K562 (cell line): Measurements from ENCODE around the gene UBXN11. TPM values are rescaled to one million over a fixed set of nuclear protein-coding genes. Genes with fewer than 3 reads are reported as not detected.

Experiments
- BRD9 ChIP-seq: fragments of 450-650 bp; IDR thresholded peaks from 2 replicates; pipeline ENCODE4 v1.6.1; 2018; ENCODE audit warnings: low read depth; ENCODE audit not compliant: partially characterized antibody
- CCNT2 ChIP-seq: IDR thresholded peaks from 2 replicates; pipeline ENCODE4 v1.6.1; 2011; ENCODE audit warnings: borderline replicate concordance, low read depth, mild to moderate bottlenecking, moderate library complexity, mixed read lengths, low read length; ENCODE audit not compliant: insufficient read length; ENCODE audit errors: extremely low read depth
- FOXJ3 ChIP-seq: sonication (generic); formaldehyde crosslinking; IDR thresholded peaks from 2 replicates; pipeline ENCODE4 v1.4.0; 2020; ENCODE audit warnings: mild to moderate bottlenecking, missing genetic modification reagents
- FUS ChIP-seq: fragments of 200-400 bp; formaldehyde crosslinking; optimal IDR thresholded peaks from 2 replicates; pipeline ENCODE3; 2017; ENCODE audit warnings: low read depth, low read length
- HNRNPL ChIP-seq: fragments of 200-400 bp; formaldehyde crosslinking; IDR thresholded peaks from 2 replicates; pipeline ENCODE4 v1.6.1; 2017; ENCODE audit warnings: low read depth, mild to moderate bottlenecking, low read length
- MCM5 ChIP-seq: fragments of 450-650 bp; IDR thresholded peaks from 2 replicates; pipeline ENCODE4 v1.6.1; 2016; ENCODE audit warnings: low read depth
- MTF1 ChIP-seq: fragments of 250-450 bp; sonication (Bioruptor Pico); IDR thresholded peaks from 2 replicates; pipeline ENCODE4 v1.9.0; 2021; ENCODE audit warnings: moderate library complexity, mild to moderate bottlenecking, inconsistent platforms, borderline replicate concordance
- PCBP2 ChIP-seq: fragments of 200-400 bp; formaldehyde crosslinking; IDR thresholded peaks from 2 replicates; pipeline ENCODE4 v1.6.1; 2018; ENCODE audit warnings: low read length, low read depth, mild to moderate bottlenecking, moderate library complexity; ENCODE audit not compliant: poor library complexity, severe bottlenecking
- POLR2A ChIP-seq: fragments of 450-650 bp; conservative IDR thresholded peaks from 2 replicates; pipeline ENCODE4 v1.6.1; 2016
- PTTG1 ChIP-seq: fragments of 450-650 bp; IDR thresholded peaks from 2 replicates; pipeline ENCODE4 v1.6.1; 2016; ENCODE audit warnings: low read depth, mild to moderate bottlenecking, missing genetic modification characterization, missing compliant biosample characterization
- SMAD1 ChIP-seq: fragments of 150-350 bp; IDR thresholded peaks from 2 replicates; pipeline ENCODE4 v1.6.1; 2014; ENCODE audit warnings: low read length, low read depth; ENCODE audit not compliant: partially characterized antibody
- SRSF3 ChIP-seq: fragments of 200-400 bp; formaldehyde crosslinking; IDR thresholded peaks from 2 replicates; pipeline ENCODE4 v1.6.1; 2016; ENCODE audit warnings: mild to moderate bottlenecking, low read length, moderate library complexity; ENCODE audit not compliant: insufficient read depth
- TRIM25 ChIP-seq: fragments of 450-650 bp; IDR thresholded peaks from 2 replicates; pipeline ENCODE4 v1.7.0; 2016; ENCODE audit warnings: borderline replicate concordance
- TSC22D4 ChIP-seq: fragments of 450-650 bp; IDR thresholded peaks from 2 replicates; pipeline ENCODE4 v1.6.1; 2016; ENCODE audit warnings: missing genetic modification characterization, missing biosample characterization, control low read depth
- ZC3H11A ChIP-seq: IDR thresholded peaks from 2 replicates; pipeline ENCODE4 v1.6.1; 2012; ENCODE audit warnings: low read depth, low read length, improper control_type of control experiment
- ZKSCAN1 ChIP-seq: fragments of 150-350 bp; IDR thresholded peaks from 2 replicates; pipeline ENCODE4 v1.6.1; 2016; ENCODE audit warnings: low read depth, low read length
- ZNF175 ChIP-seq: fragments of 200-800 bp; sonication (Bioruptor generic); IDR thresholded peaks from 2 replicates; pipeline ENCODE4 v1.6.1; 2016; ENCODE audit warnings: low read depth, mild to moderate bottlenecking, missing genetic modification characterization, missing compliant biosample characterization
- ZNF561 ChIP-seq: fragments of 450-650 bp; formaldehyde crosslinking; conservative IDR thresholded peaks from 2 replicates; pipeline ENCODE4 v1.4.0; 2020; ENCODE audit warnings: mild to moderate bottlenecking, moderate library complexity
- ZNF764 ChIP-seq: fragments of 250-450 bp; sonication (Bioruptor Pico); IDR thresholded peaks from 2 replicates; pipeline ENCODE4 v1.4.0; 2020; ENCODE audit warnings: low read depth, mild to moderate bottlenecking, moderate library complexity
- polyA plus RNA-seq, 8 experiments: library from polyadenylated mRNA; depleted of rRNA in 4 of 8; stranded (reverse) in 5 of 8; unstranded in 3 of 8; fragments of >200 nt; fragmentation: Nextera tagmentation in 2 of 8; fragmentation: Illumina TruSeq in 1 of 8; extraction: Ambion mirVana in 2 of 8; extraction: Trizol in 1 of 8; gene quantifications; 2 replicates each; pipeline versions ENCODE4 v1.2.1 to v1.2.3, GENCODE V29; 2011 to 2014; ENCODE audit warnings: inconsistent platforms in 1 of 8, missing spikeins in 1 of 8
- total RNA-seq, 7 experiments: library from RNA; depleted of rRNA in 6 of 7; stranded (reverse); fragments of >200 nt in 6 of 7; fragmentation: Illumina TruSeq in 2 of 7; extraction: Trizol in 2 of 7; gene quantifications; 2 replicates each; pipeline versions ENCODE4 v1.2.1 to v1.2.3, GENCODE V29; 2011 to 2021; ENCODE audit warnings: low replicate concordance in 1 of 7
- TF ChIP-seq, protein P1 (sequence below): fragments of 250-450 bp; sonication (Bioruptor Pico); IDR thresholded peaks from 2 replicates; pipeline ENCODE4 v1.5.0; 2020; ENCODE audit warnings: mild to moderate bottlenecking, borderline replicate concordance
- TF ChIP-seq, protein P2 (sequence below): fragments of 450-650 bp; formaldehyde crosslinking; IDR thresholded peaks from 2 replicates; pipeline ENCODE4 v1.4.0; 2022; ENCODE audit warnings: mild to moderate bottlenecking, moderate library complexity

The UBXN11 gene
- total and polyA plus RNA-seq, 9 of the 15 experiments (the other 6 are each of a cell fraction or from before 2014, with no cell fraction given) = 0.48 to 34.3 (median 11.3) TPM

DNA sequence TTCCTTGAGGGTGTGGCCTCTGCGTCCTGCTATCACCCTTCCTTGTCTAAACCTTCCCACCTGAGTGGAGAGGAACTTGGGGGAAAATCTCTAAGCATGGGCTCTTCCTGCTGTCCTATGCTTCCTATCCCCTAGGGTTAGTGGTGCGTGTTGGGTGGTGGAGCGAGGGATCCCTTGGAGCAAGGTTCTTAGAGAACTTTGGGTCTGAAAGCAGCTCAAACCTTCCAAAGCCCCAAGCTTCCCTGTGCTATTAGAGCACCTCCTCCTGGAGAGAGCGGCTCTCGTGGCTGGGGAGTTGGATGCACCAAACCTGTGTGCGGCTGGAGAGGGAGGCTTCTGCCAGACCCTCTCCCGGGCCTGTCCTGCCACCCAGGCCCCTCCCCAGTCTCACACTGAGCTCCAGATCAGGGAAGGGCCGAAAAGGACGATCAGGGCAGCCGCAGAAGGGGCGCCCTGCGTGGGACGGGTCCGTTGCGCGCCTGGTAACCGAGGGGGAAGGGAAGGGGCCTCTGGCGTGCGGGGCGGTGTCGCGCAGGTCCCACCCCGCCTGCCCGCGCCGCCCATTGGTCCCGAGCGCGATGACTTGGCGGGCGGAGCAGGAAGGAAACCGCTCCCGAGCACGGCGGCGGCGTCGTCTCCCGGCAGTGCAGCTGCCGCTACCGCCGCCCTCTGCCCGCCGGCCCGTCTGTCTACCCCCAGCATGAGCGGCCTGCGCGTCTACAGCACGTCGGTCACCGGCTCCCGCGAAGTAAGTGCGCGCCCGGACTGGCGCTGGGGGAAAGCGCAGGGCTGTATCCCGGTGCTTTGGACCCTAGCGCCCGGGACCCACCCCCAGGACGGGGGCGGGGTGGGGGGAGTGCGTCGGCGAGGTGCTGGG is 26.7 kb downstream of the UBXN11 start, which contains the start of gene SH3BGRL3 (continued):
- TF ChIP-seq SRSF3 = no peak
- TF ChIP-seq PCBP2 = no peak
- peak; percentile 97 for TF ChIP-seq FUS
- TF ChIP-seq, protein P1, sequence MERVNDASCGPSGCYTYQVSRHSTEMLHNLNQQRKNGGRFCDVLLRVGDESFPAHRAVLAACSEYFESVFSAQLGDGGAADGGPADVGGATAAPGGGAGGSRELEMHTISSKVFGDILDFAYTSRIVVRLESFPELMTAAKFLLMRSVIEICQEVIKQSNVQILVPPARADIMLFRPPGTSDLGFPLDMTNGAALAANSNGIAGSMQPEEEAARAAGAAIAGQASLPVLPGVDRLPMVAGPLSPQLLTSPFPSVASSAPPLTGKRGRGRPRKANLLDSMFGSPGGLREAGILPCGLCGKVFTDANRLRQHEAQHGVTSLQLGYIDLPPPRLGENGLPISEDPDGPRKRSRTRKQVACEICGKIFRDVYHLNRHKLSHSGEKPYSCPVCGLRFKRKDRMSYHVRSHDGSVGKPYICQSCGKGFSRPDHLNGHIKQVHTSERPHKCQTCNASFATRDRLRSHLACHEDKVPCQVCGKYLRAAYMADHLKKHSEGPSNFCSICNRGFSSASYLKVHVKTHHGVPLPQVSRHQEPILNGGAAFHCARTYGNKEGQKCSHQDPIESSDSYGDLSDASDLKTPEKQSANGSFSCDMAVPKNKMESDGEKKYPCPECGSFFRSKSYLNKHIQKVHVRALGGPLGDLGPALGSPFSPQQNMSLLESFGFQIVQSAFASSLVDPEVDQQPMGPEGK = 0 out of 2 replicates have a peak, but pooled peaks have one; percentile 75
- no peak for TF ChIP-seq TRIM25
- no peak for TF ChIP-seq FOXJ3 (CRISPR knock-in tag)
- peak; percentile 84 for TF ChIP-seq POLR2A
- no peak for TF ChIP-seq ZC3H11A
- TF ChIP-seq SMAD1 = no peak
- TF ChIP-seq, protein P2, sequence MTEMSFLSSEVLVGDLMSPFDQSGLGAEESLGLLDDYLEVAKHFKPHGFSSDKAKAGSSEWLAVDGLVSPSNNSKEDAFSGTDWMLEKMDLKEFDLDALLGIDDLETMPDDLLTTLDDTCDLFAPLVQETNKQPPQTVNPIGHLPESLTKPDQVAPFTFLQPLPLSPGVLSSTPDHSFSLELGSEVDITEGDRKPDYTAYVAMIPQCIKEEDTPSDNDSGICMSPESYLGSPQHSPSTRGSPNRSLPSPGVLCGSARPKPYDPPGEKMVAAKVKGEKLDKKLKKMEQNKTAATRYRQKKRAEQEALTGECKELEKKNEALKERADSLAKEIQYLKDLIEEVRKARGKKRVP (CRISPR knock-in tag) = no peak; the same call in 1 of the 2 replicates
- no peak for TF ChIP-seq PTTG1 (tag)
- TF ChIP-seq CCNT2 = peak; percentile 92
- TF ChIP-seq ZKSCAN1 = no peak
- no peak for TF ChIP-seq MTF1 (CRISPR knock-in tag)
- 0 out of 2 replicates have a peak, but pooled peaks have one; percentile 16 for TF ChIP-seq ZNF561
- TF ChIP-seq MCM5 = no peak
- no peak; the same call in 1 of the 2 replicates for TF ChIP-seq ZNF175 (CRISPR knock-in tag)
- peak; percentile 97 for TF ChIP-seq ZNF764
- TF ChIP-seq HNRNPL = peak; percentile 78
- no peak for TF ChIP-seq TSC22D4 (tag)
- no peak for TF ChIP-seq BRD9
